A673 (cell line): Measurements from ENCODE around the gene PWWP2A. TPM values are rescaled to one million over a fixed set of nuclear protein-coding genes. Genes with fewer than 3 reads are reported as not detected.

Experiments
- BruUV-seq: library from RNA; stranded (reverse); fragments of 400-500 nt; replicated peaks from 2 replicates; lab custom pipeline; 2021; lab: Mats Ljungman, UMichigan
- CTCF ChIA-PET: fragments of 300-600 bp; sonication (Branson Sonifier 250); formaldehyde crosslinking; loops from one replicate; lab custom pipeline; 2022; ENCODE audit warnings: antibody characterized with exemption; lab: Charles Lee
- POLR2A ChIA-PET: fragments of 300-600 bp; sonication (Branson Sonifier 250); formaldehyde crosslinking; loops from one replicate; lab custom pipeline; 2022; ENCODE audit warnings: antibody characterized with exemption; ENCODE audit not compliant: low non-redundant PET; lab: Charles Lee
- DNase-seq: peaks from one replicate; pipeline ENCODE4 v3.0.0-alpha.2; 2015; ENCODE audit warnings: low spot score
- H3K27ac ChIP-seq: fragments of 200-600 bp; sonication (generic); 2 replicates; pipeline ENCODE4 v1.5.1; 2016; ENCODE audit warnings: mixed run types, low read depth, mild to moderate bottlenecking, mixed read lengths, antibody characterized with exemption, low read length; ENCODE audit not compliant: poor library complexity, severe bottlenecking
- H3K27me3 ChIP-seq: fragments of 200-600 bp; sonication (generic); replicated peaks from 2 replicates; pipeline ENCODE4 v1.6.1; 2017; ENCODE audit warnings: mixed run types, low read depth, mild to moderate bottlenecking, mixed read lengths, antibody characterized with exemption, low read length; ENCODE audit not compliant: insufficient read depth, poor library complexity
- H3K36me3 ChIP-seq: fragments of 200-600 bp; sonication (generic); 2 replicates; pipeline ENCODE4 v1.6.1; 2016; ENCODE audit warnings: mixed run types, mild to moderate bottlenecking, mixed read lengths, antibody characterized with exemption, low read length; ENCODE audit not compliant: insufficient read depth, poor library complexity, severe bottlenecking
- H3K4me1 ChIP-seq: fragments of 200-600 bp; sonication (generic); 2 replicates; pipeline ENCODE4 v1.6.1; 2017; ENCODE audit warnings: mixed run types, mild to moderate bottlenecking, mixed read lengths, antibody characterized with exemption, low read length; ENCODE audit not compliant: insufficient read depth, poor library complexity, severe bottlenecking
- H3K4me3 ChIP-seq: fragments of 200-600 bp; sonication (generic); 2 replicates; pipeline ENCODE4 v1.5.1; 2016; ENCODE audit warnings: low read depth, mixed run types, mild to moderate bottlenecking, mixed read lengths, low read length; ENCODE audit not compliant: poor library complexity, severe bottlenecking
- H3K9me3 ChIP-seq: fragments of 200-600 bp; sonication (generic); 2 replicates; pipeline ENCODE4 v1.6.1; 2016; ENCODE audit warnings: mixed run types, low read depth, mild to moderate bottlenecking, mixed read lengths, antibody characterized with exemption, low read length; ENCODE audit not compliant: poor library complexity, severe bottlenecking
- CTCF ChIP-seq: fragments of 300-800, 200-600 bp; sonication (generic); conservative IDR thresholded peaks from 2 replicates; pipeline ENCODE4 v1.5.1; 2017; ENCODE audit warnings: low read depth, mild to moderate bottlenecking, antibody characterized with exemption, low read length, moderate library complexity, mixed read lengths
- EZH2 ChIP-seq: fragments of 200-600 bp; sonication (generic); IDR thresholded peaks from 2 replicates; pipeline ENCODE4 v1.6.1; 2017; ENCODE audit warnings: borderline replicate concordance, low read depth, mild to moderate bottlenecking, mixed read lengths, antibody characterized with exemption, low read length; ENCODE audit not compliant: poor library complexity, severe bottlenecking
- intact Hi-C: fragments of 100-400 bp; cut with micrococcal nuclease; formaldehyde crosslinking; loops from one replicate; pipeline ENCODE4 v1.10.0; 2022; ENCODE audit not compliant: unreplicated experiment
- total RNA-seq: library from RNA; stranded (reverse); gene quantifications from 2 replicates; pipeline ENCODE4 v1.2.3, GENCODE V29; 2021

Gene PWWP2A
- total RNA-seq, 1 experiment from 2014 or later, result 17.7 TPM

GRCh38 chr5:160044967-160045366, 74.3 kb downstream of the PWWP2A start:
- CTCF ChIA-PET, result no interaction called here
- TF ChIP-seq EZH2 (no peak), CTCF (no peak)
- no peaks in the 10 kb centered on the region for H3K9me3 ChIP-seq
- POLR2A ChIA-PET, result no interaction called here
- H3K4me1 ChIP-seq, result peaks cover 6% of the 10 kb centered on the region
- no peak overlapping the region for H3K4me3 ChIP-seq
- H3K27ac ChIP-seq, result peak overlapping the region; percentile 7
- H3K27me3 ChIP-seq, result no peaks in the 10 kb centered on the region
- peaks cover 5% of the 10 kb centered on the region for H3K36me3 ChIP-seq
- peak; percentile 6 for DNase-seq
- BruUV-seq, result no TSS peak
- intact Hi-C loops, result no loop called here

- H3K36me3 ChIP-seq, result peaks cover 10% of the 10 kb centered on the region
- no peak for DNase-seq
- no peaks in the 10 kb centered on the region for H3K27me3 ChIP-seq
- no peak overlapping the region for H3K27ac ChIP-seq
- POLR2A ChIA-PET, result no interaction called here
- intact Hi-C loops, result no loop called here
- TF ChIP-seq CTCF, result no peak
- TF ChIP-seq EZH2, result no peak
- CTCF ChIA-PET, result no interaction called here
- no TSS peak for BruUV-seq
- no peak overlapping the region for H3K4me3 ChIP-seq
- no peaks in the 10 kb centered on the region for H3K9me3 ChIP-seq
- H3K4me1 ChIP-seq, result peaks cover 6% of the 10 kb centered on the region
Measured at GRCh38 chr5:160044391-160044804, 74.9 kb downstream of the PWWP2A start.

- peaks cover 6% of the 10 kb centered on the region for H3K4me1 ChIP-seq
- TF ChIP-seq CTCF, result no peak
- H3K9me3 ChIP-seq, result no peaks in the 10 kb centered on the region
- BruUV-seq, result no TSS peak
- intact Hi-C loops, result no loop called here
- peaks cover 12% of the 10 kb centered on the region for H3K36me3 ChIP-seq
- ChIA-PET CTCF (no interaction called here), POLR2A (no interaction called here)
- H3K4me3 ChIP-seq, result no peak overlapping the region
- DNase-seq, result no peak
- H3K27me3 ChIP-seq, result no peaks in the 10 kb centered on the region
- no peak overlapping the region for H3K27ac ChIP-seq
Measured at GRCh38 chr5:160042671-160043070, 76.6 kb downstream of the PWWP2A start.

Other genes starting within 250 kb of the PWWP2A start
- not detected in 2 replicates for gene ADRA1B, start 203.0 kb downstream of the PWWP2A start, total RNA-seq
- gene TTC1, start 110.3 kb downstream of the PWWP2A start, total RNA-seq, result 61.1 and 66.5 TPM in 2 replicates
- gene FABP6, start 110.1 kb upstream of the PWWP2A start, total RNA-seq, result 0.52 and 0.83 TPM in 2 replicates
- gene CCNJL, start 193.1 kb upstream of the PWWP2A start, total RNA-seq, result 7.6 and 11.9 TPM in 2 replicates